Right lobe of liver (tissue), 6 donors: ENCODE results near the gene SFXN3. TPM values are rescaled to one million over a fixed set of nuclear protein-coding genes. Genes with fewer than 3 reads are reported as not detected.
A peak's percentile ranks its signal among the peaks of the same experiment; 100 is the strongest.

Experiments
- ATAC-seq, 4 donors: fragments of 200-7000 bp; cut with Tn5 transposase; one replicate each; pipeline ENCODE4 v1.9.1; 2020; ENCODE audit warnings: mild to moderate bottlenecking in 4 of 4, moderate library complexity in 4 of 4
- DNase-seq, 3 donors: peaks; one replicate each; pipeline ENCODE4 v3.0.0-alpha.2; 2020
- H3K27ac ChIP-seq, 3 donors: fragments of 200-600 bp; one replicate each; pipeline ENCODE4 v1.8.0; 2022
- H3K27me3 ChIP-seq, 2 donors: fragments of 200-600 bp; one replicate each; pipeline ENCODE4 v1.8.0; 2022
- H3K36me3 ChIP-seq, 4 donors: fragments of 200-600 bp; sonication (generic) in 1 of 4; one replicate each; pipeline versions ENCODE4 v1.5.1 to v1.8.0; 2017 to 2022; ENCODE audit warnings: control low read depth in 1 of 4
- H3K4me1 ChIP-seq, 4 donors: fragments of 200-600 bp; sonication (generic) in 1 of 4; one replicate each; pipeline versions ENCODE4 v1.5.1 to v1.8.0; 2017 to 2022; ENCODE audit warnings: control low read depth in 1 of 4
- H3K4me3 ChIP-seq, 3 donors: fragments of 200-600 bp; one replicate each; pipeline ENCODE4 v1.8.0; 2022
- H3K9me3 ChIP-seq, 4 donors: fragments of 200-600 bp; sonication (generic) in 1 of 4; one replicate each; pipeline versions ENCODE4 v1.5.1 to v1.8.0; 2017 to 2022; ENCODE audit warnings: control low read depth in 1 of 4
- POLR2A ChIP-seq: fragments of 450-650 bp; IDR thresholded peaks from one replicate; pipeline ENCODE4 v1.6.1; 2017; ENCODE audit warnings: antibody characterized with exemption, mild to moderate bottlenecking
- WGBS: methylation state at CpG from one replicate; pipeline ENCODE4 v1.1.6; 2018; ENCODE audit warnings: low coverage, low lambda C conversion rate; ENCODE audit not compliant: insufficient coverage; ENCODE audit errors: missing lambda C conversion rate; 5-methylcytosine and 5-hydroxymethylcytosine counted together
- intact Hi-C, 2 donors: fragments of 100-400 bp; cut with DNase I; formaldehyde crosslinking; loops; one replicate each; pipeline versions ENCODE4 v1.11.2 to v1.14.1; 2022
- total RNA-seq, 6 experiments: library from RNA; depleted of rRNA in 2 of 6; stranded (reverse); fragments of >200 nt in 2 of 6; fragmentation: NEBNext Ultra II Directional in 3 of 6; extraction: Animal tissue kit (Norgen Biotek cat#: 25700) in 3 of 6; gene quantifications; one replicate each; pipeline versions ENCODE4 v1.1.0 to v1.2.4, GENCODE V29; 2016 to 2023
- TF ChIP-seq, protein P1 (sequence below), 4 donors: fragments of 200-600 bp in 3 of 4; fragments of 450-650 bp in 1 of 4; IDR thresholded peaks; one replicate each; pipeline versions ENCODE4 v1.5.1 to v1.8.0; 2016 to 2022; ENCODE audit warnings: antibody characterized with exemption in 4 of 4, mild to moderate bottlenecking in 2 of 4
- donor health status: DM: no; HTN: yes; CAD: no.
- donor health status: DM: no; HTN: no; CAD: no.
- donor health status: DM: no; HTN: no; CAD: no.
- donor health status: DM: no; HTN: yes; CAD: no.
- donor health status: DM: no; HTN: yes; CAD: no.

Gene SFXN3
- total RNA-seq, 6 experiments from 2014 or later = 4.0 to 17.0 (median 7.6) TPM

DNA sequence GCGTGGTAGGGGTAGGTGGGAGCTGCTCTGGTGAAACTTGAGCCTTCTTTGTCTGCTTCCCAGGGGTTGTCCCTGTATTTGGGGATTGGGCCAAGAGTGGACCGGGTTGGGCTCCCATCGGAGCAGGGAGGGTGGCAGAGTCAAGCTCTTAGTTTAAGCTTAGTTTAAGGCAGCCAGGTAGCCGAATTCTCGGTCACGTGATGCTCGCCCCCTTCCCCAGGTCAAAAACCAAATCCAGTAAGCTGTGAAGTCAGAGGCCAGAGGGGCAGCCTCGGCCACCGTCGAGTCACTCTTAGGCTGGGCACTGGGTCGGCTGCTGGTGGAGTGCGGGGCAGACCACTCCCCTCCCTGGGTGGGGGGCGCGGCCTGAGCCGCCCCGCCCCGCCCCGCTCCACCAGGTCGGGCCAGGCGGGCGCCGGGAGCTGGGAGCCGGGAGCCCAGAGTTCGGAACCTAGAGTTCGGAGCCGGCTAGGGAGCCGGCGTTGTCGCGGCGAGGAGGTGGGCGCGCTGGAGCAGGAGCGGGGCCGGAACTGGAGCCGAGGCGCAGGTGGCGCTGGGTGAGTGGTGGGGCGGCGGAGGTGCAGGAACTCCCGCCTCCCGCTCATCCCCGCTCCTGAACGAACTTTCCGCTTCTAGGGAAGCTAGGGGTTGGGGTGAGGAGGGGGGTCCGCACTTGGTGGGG, 34.2 kb upstream of the SFXN3 start:
- intact Hi-C loops = no loop called here
- peak overlapping the region; percentile 77 to 81 (median 78) for H3K4me3 ChIP-seq
- no peaks in the 10 kb centered on the region for H3K27me3 ChIP-seq

DNA sequence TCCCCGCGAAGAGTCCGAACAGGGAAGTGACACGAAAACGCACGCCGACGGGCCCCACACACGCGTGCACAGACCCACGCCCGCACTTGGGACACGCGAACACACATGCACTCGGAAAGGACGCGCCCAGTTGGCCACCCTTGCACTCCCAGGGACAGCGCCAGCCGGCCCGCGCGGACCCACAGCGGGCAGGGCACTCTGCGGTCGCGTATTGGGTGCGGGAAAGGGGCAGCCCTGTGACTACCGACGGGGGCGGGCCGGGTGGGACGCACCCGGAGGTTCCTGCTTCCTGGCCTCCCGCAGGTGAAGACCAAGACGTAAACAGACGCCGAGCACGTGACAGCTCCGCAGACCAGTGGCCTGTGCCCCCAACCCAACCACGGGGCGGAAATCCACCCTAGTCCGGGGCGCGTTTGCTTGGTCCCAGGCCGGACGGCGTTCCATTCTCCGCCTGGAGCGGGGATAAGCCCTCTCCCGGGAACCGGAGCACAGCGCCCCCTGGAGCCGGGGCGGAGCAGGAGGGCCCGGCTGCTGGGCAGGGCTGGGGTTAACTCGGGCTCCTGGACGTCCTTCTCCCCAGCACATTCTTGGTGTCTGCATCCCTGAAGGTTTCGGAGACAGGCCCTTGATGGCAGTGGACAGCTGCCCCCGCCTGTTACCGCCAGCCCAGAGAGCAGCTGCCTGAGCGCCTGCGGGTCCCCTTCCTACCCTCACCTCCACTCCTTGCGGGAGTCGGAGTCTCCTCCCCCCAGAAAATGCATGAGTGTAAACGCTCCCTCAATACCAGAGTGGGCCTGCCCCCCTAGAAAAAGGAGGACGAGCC, 33.5 kb upstream of the SFXN3 start:
- Histone ChIP-seq H3K9me3 (no peaks in the 10 kb centered on the region), H3K27me3 (no peaks in the 10 kb centered on the region), H3K4me1 (peaks cover 0 to 18% (median 3%) of the 10 kb centered on the region in 4 donors), H3K4me3 (peak overlapping the region; percentile 77 to 81 (median 78)), H3K27ac (peak overlapping the region; percentile 96 to 100 (median 97)), H3K36me3 (peaks cover 0 to 3% (median 0%) of the 10 kb centered on the region in 4 donors)
- TF ChIP-seq POLR2A = peak; percentile 38
- TF ChIP-seq, protein P1, sequence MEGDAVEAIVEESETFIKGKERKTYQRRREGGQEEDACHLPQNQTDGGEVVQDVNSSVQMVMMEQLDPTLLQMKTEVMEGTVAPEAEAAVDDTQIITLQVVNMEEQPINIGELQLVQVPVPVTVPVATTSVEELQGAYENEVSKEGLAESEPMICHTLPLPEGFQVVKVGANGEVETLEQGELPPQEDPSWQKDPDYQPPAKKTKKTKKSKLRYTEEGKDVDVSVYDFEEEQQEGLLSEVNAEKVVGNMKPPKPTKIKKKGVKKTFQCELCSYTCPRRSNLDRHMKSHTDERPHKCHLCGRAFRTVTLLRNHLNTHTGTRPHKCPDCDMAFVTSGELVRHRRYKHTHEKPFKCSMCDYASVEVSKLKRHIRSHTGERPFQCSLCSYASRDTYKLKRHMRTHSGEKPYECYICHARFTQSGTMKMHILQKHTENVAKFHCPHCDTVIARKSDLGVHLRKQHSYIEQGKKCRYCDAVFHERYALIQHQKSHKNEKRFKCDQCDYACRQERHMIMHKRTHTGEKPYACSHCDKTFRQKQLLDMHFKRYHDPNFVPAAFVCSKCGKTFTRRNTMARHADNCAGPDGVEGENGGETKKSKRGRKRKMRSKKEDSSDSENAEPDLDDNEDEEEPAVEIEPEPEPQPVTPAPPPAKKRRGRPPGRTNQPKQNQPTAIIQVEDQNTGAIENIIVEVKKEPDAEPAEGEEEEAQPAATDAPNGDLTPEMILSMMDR (IDR thresholded peaks at IDR 0.05) = peak; percentile 82 to 97 (median 90)
- DNase-seq (peak; percentile 85 to 89 (median 88)), ATAC-seq (peak; percentile 69 to 75 (median 72))
- WGBS = 0% methylated on average over 17 of the region's 66 CpGs
- intact Hi-C loops = no loop called here

More for the DNA sequence above, 34.2 kb upstream of the SFXN3 start:
- TF ChIP-seq, protein P1 (IDR thresholded peaks at IDR 0.05) = no peak
- no peak for TF ChIP-seq POLR2A
- H3K9me3 ChIP-seq = no peaks in the 10 kb centered on the region
- ATAC-seq (peak; percentile 1 to 39 (median 5)), DNase-seq (peak in 2 of 3 donors; percentile 61 to 72)
- 13% methylated on average over 8 of the region's 46 CpGs for WGBS
- peak overlapping the region; percentile 96 to 100 (median 97) for H3K27ac ChIP-seq
- peaks cover 0 to 3% (median 0%) of the 10 kb centered on the region in 4 donors for H3K36me3 ChIP-seq
- peaks cover 0 to 18% (median 3%) of the 10 kb centered on the region in 4 donors for H3K4me1 ChIP-seq

DNA sequence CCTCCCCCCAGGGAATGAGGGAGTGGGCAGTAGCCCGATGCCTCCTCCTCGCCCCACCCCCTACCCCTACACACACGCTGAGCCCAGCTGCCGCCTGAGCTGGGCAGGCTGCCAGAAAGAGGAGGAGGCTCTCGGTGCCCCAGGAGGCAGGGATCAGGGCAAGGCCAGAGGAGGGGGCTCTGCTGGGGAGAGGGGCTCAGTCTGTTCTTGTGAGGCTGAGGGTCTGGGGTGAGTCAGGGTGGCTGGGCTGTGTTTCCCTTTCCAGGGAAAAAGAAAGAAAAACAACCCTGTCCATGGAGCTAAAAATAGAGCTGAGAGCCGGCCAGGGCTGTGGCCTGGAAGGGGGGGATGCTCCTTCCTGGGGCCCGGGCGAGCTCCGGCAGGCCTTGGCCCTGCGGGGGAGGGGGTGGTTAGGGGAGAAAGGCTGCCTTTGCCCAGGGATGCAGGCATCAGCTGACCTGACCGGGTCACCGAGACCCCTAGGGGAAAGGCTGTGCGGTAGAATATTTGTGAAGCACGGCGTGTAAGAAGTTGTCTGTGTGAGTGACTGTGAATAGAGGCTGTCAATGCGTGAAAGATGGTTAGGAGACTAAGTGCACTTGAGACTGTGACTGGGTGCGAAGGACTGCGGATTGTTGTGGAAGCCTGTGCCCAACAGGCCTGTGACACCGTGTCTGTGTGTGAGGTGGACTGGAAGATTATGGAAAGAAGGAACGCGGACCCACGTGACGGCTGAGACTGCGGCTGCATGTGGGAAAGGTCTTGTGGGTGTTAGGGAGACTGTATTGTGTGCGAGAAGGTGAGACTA, 32.6 kb upstream of the SFXN3 start:
- Histone ChIP-seq H3K27ac (peak overlapping the region; percentile 96 to 100 (median 97)), H3K36me3 (peaks cover 0 to under 1% (median 0%) of the 10 kb centered on the region in 4 donors), H3K4me1 (peaks cover 0 to 18% (median 3%) of the 10 kb centered on the region in 4 donors), H3K27me3 (no peaks in the 10 kb centered on the region), H3K4me3 (peak overlapping the region; percentile 77 to 81 (median 78)), H3K9me3 (no peaks in the 10 kb centered on the region)
- 4% methylated on average over 19 of the region's 25 CpGs for WGBS
- peak; percentile 86 to 88 (median 87) for DNase-seq
- TF ChIP-seq, protein P1 (IDR thresholded peaks at IDR 0.05) = no peak
- TF ChIP-seq POLR2A = no peak
- ATAC-seq = peak; percentile 50 to 65 (median 58)
- intact Hi-C loops = no loop called here
